Measurements from ENCODE around the gene BRSK2. TPM values are rescaled to one million over a fixed set of nuclear protein-coding genes. Genes with fewer than 3 reads are reported as not detected.

Gene BRSK2
- total RNA-seq, 3 donors from 2014 or later, result 0.58 to 4.3 (median 0.60) TPM

- ATAC-seq, result no peak
- Histone ChIP-seq H3K36me3 (ENCODE audit: low read depth) (no peaks in the 10 kb centered on the region), H3K4me1 (ENCODE audit: low read depth) (no peaks in the 10 kb centered on the region), H3K4me3 (no peak overlapping the region), H3K9me3 (peaks cover 15% of the 10 kb centered on the region)
- intact Hi-C loops (cut with DNase I, micrococcal nuclease), result no loop called here
- DNase-seq, result no peak
- no peak for TF ChIP-seq CTCF (IDR thresholded peaks at IDR 0.05)
These were observed 22.0 kb upstream of the BRSK2 start for GRCh38 chr11:1367721-1368120.

- H3K36me3 ChIP-seq (ENCODE audit: low read depth), result no peaks in the 10 kb centered on the region
- DNase-seq (no peak), ATAC-seq (no peak)
- H3K4me3 ChIP-seq, result no peak overlapping the region
- intact Hi-C loops (cut with DNase I, micrococcal nuclease), result no loop called here
- TF ChIP-seq CTCF (IDR thresholded peaks at IDR 0.05), result no peak
- H3K9me3 ChIP-seq, result peaks cover 15% of the 10 kb centered on the region
- H3K4me1 ChIP-seq (ENCODE audit: low read depth), result no peaks in the 10 kb centered on the region
These were observed 21.5 kb upstream of the BRSK2 start for GRCh38 chr11:1368216-1368615.

GRCh38 chr11:1368966-1369365, 20.8 kb upstream of the BRSK2 start:
- intact Hi-C loops (cut with DNase I, micrococcal nuclease), result no loop called here
- Histone ChIP-seq H3K36me3 (ENCODE audit: low read depth) (no peaks in the 10 kb centered on the region), H3K4me3 (no peak overlapping the region), H3K4me1 (ENCODE audit: low read depth) (no peaks in the 10 kb centered on the region), H3K9me3 (peaks cover 15% of the 10 kb centered on the region)
- ATAC-seq, result no peak
- no peak for DNase-seq
- TF ChIP-seq CTCF (IDR thresholded peaks at IDR 0.05), result no peak

- no peak for DNase-seq
- intact Hi-C loops (cut with DNase I, micrococcal nuclease), result no loop called here
- no peaks in the 10 kb centered on the region for H3K4me1 ChIP-seq (ENCODE audit: low read depth)
- H3K4me3 ChIP-seq, result no peak overlapping the region
- no peak for ATAC-seq
- H3K36me3 ChIP-seq (ENCODE audit: low read depth), result no peaks in the 10 kb centered on the region
- no peak for TF ChIP-seq CTCF (IDR thresholded peaks at IDR 0.05)
- H3K9me3 ChIP-seq, result peaks cover 15% of the 10 kb centered on the region
These were observed 20.2 kb upstream of the BRSK2 start for GRCh38 chr11:1369371-1370005.

GRCh38 chr11:1370186-1371025, 19.3 kb upstream of the BRSK2 start:
- no peak for ATAC-seq
- TF ChIP-seq CTCF (IDR thresholded peaks at IDR 0.05), result no peak

More at GRCh38 chr11:1370186-1371025, 19.3 kb upstream of the BRSK2 start:
- H3K4me3 ChIP-seq, result no peak overlapping the region
- H3K9me3 ChIP-seq, result peaks cover 15% of the 10 kb centered on the region
- intact Hi-C loops (cut with DNase I, micrococcal nuclease), result no loop called here
- no peak for DNase-seq
- no peaks in the 10 kb centered on the region for H3K36me3 ChIP-seq (ENCODE audit: low read depth)
- no peaks in the 10 kb centered on the region for H3K4me1 ChIP-seq (ENCODE audit: low read depth)
